ENCODE results near the gene CTDSP1.
A peak's percentile ranks its signal among the peaks of the same experiment; 100 is the strongest.

Gene CTDSP1

GRCh38 chr2:218395090-218395444 is 4.6 kb upstream of the CTDSP1 start:
- DNase-seq (ENCODE audit: low spot score), result no peak
- TF ChIP-seq, protein P1, sequence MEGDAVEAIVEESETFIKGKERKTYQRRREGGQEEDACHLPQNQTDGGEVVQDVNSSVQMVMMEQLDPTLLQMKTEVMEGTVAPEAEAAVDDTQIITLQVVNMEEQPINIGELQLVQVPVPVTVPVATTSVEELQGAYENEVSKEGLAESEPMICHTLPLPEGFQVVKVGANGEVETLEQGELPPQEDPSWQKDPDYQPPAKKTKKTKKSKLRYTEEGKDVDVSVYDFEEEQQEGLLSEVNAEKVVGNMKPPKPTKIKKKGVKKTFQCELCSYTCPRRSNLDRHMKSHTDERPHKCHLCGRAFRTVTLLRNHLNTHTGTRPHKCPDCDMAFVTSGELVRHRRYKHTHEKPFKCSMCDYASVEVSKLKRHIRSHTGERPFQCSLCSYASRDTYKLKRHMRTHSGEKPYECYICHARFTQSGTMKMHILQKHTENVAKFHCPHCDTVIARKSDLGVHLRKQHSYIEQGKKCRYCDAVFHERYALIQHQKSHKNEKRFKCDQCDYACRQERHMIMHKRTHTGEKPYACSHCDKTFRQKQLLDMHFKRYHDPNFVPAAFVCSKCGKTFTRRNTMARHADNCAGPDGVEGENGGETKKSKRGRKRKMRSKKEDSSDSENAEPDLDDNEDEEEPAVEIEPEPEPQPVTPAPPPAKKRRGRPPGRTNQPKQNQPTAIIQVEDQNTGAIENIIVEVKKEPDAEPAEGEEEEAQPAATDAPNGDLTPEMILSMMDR (IDR thresholded peaks at IDR 0.05; ENCODE audit: extremely low read depth, insufficient read depth, missing control alignments), result no peak
- in situ Hi-C loops (cut with MboI; ENCODE audit: low pct_unique_long_range_greater_than_20kb, low sequenced_read_pairs, unreplicated experiment), result no loop called here

DNA sequence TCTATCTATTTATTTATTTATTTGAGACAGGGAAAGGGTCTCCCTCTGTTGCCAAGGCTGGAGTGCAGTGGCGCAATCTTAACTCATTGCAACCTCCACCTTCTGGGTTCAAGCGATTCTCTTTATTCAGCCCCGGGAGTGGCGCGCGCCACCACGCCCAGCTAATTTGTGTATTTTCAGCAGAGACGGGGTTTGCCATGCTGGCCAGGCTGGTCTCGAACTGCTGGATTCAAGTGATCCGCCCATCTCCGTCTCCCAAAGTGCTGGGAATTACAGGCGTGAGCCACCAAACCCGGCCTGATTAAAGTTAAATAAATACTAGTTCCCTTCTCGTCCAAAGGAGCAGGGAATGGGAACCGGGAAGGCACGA is 4.2 kb upstream of the CTDSP1 start:
- in situ Hi-C loops (cut with MboI; ENCODE audit: low pct_unique_long_range_greater_than_20kb, low sequenced_read_pairs, unreplicated experiment), result no loop called here
- DNase-seq (ENCODE audit: low spot score), result no peak
- TF ChIP-seq, protein P1 (IDR thresholded peaks at IDR 0.05; ENCODE audit: extremely low read depth, insufficient read depth, missing control alignments), result no peak

DNA sequence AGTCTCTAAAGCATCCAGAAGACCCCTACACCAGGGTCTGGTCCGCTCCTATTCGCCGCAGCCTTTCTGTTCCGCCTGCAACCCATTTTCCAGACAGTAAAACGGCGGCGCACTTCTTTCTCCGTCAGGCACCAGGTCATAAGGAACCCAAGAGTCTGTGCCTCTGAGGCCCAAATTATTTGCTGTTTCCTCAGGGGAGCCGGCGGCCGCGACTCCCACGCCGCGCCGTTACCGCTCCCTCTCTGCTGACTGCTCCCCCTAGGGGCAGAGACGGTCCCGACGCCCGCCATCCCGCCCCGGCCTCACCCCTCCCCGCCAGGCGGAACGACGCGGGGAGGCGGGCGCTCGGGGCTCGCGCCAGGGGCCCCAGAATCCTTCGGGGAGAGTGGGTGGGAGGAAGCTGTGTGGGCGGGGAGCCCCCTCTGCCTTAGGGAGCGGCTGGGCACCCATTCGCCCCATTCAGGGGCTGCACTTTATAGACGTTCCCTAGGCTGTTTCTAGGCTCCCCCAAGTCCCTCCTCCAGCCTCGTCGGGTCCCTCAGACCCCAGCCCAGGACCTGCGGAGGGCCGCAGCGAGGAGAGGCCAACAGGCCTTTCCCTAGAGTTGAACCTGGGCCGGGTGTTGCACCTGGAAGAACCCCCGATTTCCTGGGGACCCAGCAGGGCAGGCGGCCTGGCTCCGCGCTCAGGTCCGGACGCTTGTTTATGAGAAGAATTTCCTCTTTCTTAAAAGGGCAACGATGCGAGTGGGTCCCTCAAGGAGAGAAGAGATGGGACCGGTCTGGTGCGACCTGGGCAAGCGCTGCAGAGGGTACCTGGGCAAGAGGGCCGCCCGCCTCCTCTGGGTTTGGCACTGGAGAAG is 3.6 kb upstream of the CTDSP1 start:
- TF ChIP-seq, protein P1 (IDR thresholded peaks at IDR 0.05; ENCODE audit: extremely low read depth, insufficient read depth, missing control alignments), result peak; percentile 80
- in situ Hi-C loops (cut with MboI; ENCODE audit: low pct_unique_long_range_greater_than_20kb, low sequenced_read_pairs, unreplicated experiment), result no loop called here
- peak; percentile 94 for DNase-seq (ENCODE audit: low spot score)

- in situ Hi-C loops (cut with MboI; ENCODE audit: low pct_unique_long_range_greater_than_20kb, low sequenced_read_pairs, unreplicated experiment), result no loop called here
- TF ChIP-seq, protein P1 (IDR thresholded peaks at IDR 0.05; ENCODE audit: extremely low read depth, insufficient read depth, missing control alignments), result no peak
- DNase-seq (ENCODE audit: low spot score), result no peak
Measured at GRCh38 chr2:218396688-218397462, 2.8 kb upstream of the CTDSP1 start.

GRCh38 chr2:218397463-218397819 is 2.2 kb upstream of the CTDSP1 start:
- in situ Hi-C loops (cut with MboI; ENCODE audit: low pct_unique_long_range_greater_than_20kb, low sequenced_read_pairs, unreplicated experiment), result no loop called here
- DNase-seq (ENCODE audit: low spot score), result no peak
- TF ChIP-seq, protein P1 (IDR thresholded peaks at IDR 0.05; ENCODE audit: extremely low read depth, insufficient read depth, missing control alignments), result no peak

GRCh38 chr2:218397820-218398436 is 1.7 kb upstream of the CTDSP1 start:
- in situ Hi-C loops (cut with MboI; ENCODE audit: low pct_unique_long_range_greater_than_20kb, low sequenced_read_pairs, unreplicated experiment), result no loop called here
- TF ChIP-seq, protein P1 (IDR thresholded peaks at IDR 0.05; ENCODE audit: extremely low read depth, insufficient read depth, missing control alignments), result no peak
- DNase-seq (ENCODE audit: low spot score), result peak; percentile 76
